ENCODE data around the gene FAM118A. TPM values are rescaled to one million over a fixed set of nuclear protein-coding genes. Genes with fewer than 3 reads are reported as not detected.

FAM118A gene
- total and polyA plus RNA-seq, 9 of the 15 experiments (the other 6 are each of a cell fraction or from before 2014, with no cell fraction given) = 17.0 to 223 (median 59.4) TPM

- TF ChIP-seq ATF3 (IDR thresholded peaks at IDR 0.05) (no peak), ATF3 (CRISPR knock-in tag; conservative IDR thresholded peaks at IDR 0.05) (no peak), FOSL1 (tag; conservative IDR thresholded peaks at IDR 0.05) (no peak), TCFL5 (CRISPR knock-in tag; conservative IDR thresholded peaks at IDR 0.05) (no peak), ZC3H11A (IDR thresholded peaks at IDR 0.05; ENCODE audit: low read depth, low read length) (no peak), FOXP1 (CRISPR knock-in tag; IDR thresholded peaks at IDR 0.05) (no peak), FOXA3 (CRISPR knock-in tag; conservative IDR thresholded peaks at IDR 0.05 in 1 of 2, IDR thresholded peaks at IDR 0.05 in 1 of 2) (no peak), ZBTB40 (IDR thresholded peaks at IDR 0.05) (no peak), ZBTB40 (CRISPR knock-in tag; IDR thresholded peaks at IDR 0.05) (no peak), NR3C1 (CRISPR knock-in tag; IDR thresholded peaks at IDR 0.05) (no peak), RCOR1 (IDR thresholded peaks at IDR 0.05; ENCODE audit: borderline replicate concordance in 1 of 2, low read depth in 2 of 2, low read length in 2 of 2) (no peak)
Observed at GRCh38 chr22:45319324-45319685, 9.6 kb downstream of the FAM118A start (continued).

Measured in K562 (cell line).